ENCODE measurements around the gene APBB2. TPM values are rescaled to one million over a fixed set of nuclear protein-coding genes. Genes with fewer than 3 reads are reported as not detected.
A peak's percentile ranks its signal among the peaks of the same experiment; 100 is the strongest.

The APBB2 gene
- total RNA-seq, 2 donors from 2014 or later, result 37.3 to 75.3 TPM

GRCh38 chr4:41257257-41257901, 43.0 kb upstream of the APBB2 start:
- no peak for TF ChIP-seq CTCF (IDR thresholded peaks at IDR 0.05)
- Histone ChIP-seq H3K27ac (peak overlapping the region in 1 of 2 donors; percentile 42), H3K9me3 (no peaks in the 10 kb centered on the region), H3K4me1 (peaks cover 0 to 20% of the 10 kb centered on the region in 2 donors), H3K36me3 (no peaks in the 10 kb centered on the region), H3K27me3 (no peaks in the 10 kb centered on the region), H3K4me3 (peak overlapping the region; percentile 41 to 65)
- DNase-seq (ENCODE audit: low spot score), result no peak

GRCh38 chr4:41256740-41257256, 42.5 kb upstream of the APBB2 start, which contains the start of gene UCHL1:
Gene UCHL1 (plus strand): TSS chr4:41256928. CDS start chr4:41256977, 49 bp downstream.
- H3K27me3 ChIP-seq, result no peaks in the 10 kb centered on the region
- no peak for DNase-seq (ENCODE audit: low spot score)
- no peaks in the 10 kb centered on the region for H3K9me3 ChIP-seq
- H3K4me3 ChIP-seq, result peak within 1 kb of the TSS; percentile 41 to 65
- H3K4me1 ChIP-seq, result peaks cover 0 to 20% of the 10 kb centered on the region in 2 donors
- H3K36me3 ChIP-seq, result no peaks in the 10 kb centered on the region
- TF ChIP-seq CTCF (IDR thresholded peaks at IDR 0.05), result no peak
- H3K27ac ChIP-seq, result peak within 1 kb of the TSS in 1 of 2 donors; percentile 42

GRCh38 chr4:41256131-41256739, 41.9 kb upstream of the APBB2 start:
- no peaks in the 10 kb centered on the region for H3K27me3 ChIP-seq
- no peak for TF ChIP-seq CTCF (IDR thresholded peaks at IDR 0.05)

GRCh38 chr4:41245983-41246382, 31.6 kb upstream of the APBB2 start:
- Histone ChIP-seq H3K36me3 (no peaks in the 10 kb centered on the region), H3K4me1 (no peaks in the 10 kb centered on the region), H3K4me3 (no peak overlapping the region), H3K27ac (no peak overlapping the region), H3K9me3 (no peaks in the 10 kb centered on the region), H3K27me3 (no peaks in the 10 kb centered on the region)
- DNase-seq (ENCODE audit: low spot score), result no peak
- TF ChIP-seq CTCF (IDR thresholded peaks at IDR 0.05), result no peak

More at GRCh38 chr4:41256131-41256739, 41.9 kb upstream of the APBB2 start:
- no peaks in the 10 kb centered on the region for H3K36me3 ChIP-seq
- H3K4me3 ChIP-seq, result peak overlapping the region; percentile 41 to 65
- peaks cover 0 to 20% of the 10 kb centered on the region in 2 donors for H3K4me1 ChIP-seq
- no peak overlapping the region for H3K27ac ChIP-seq
- no peak for DNase-seq (ENCODE audit: low spot score)
- H3K9me3 ChIP-seq, result no peaks in the 10 kb centered on the region

- TF ChIP-seq CTCF (IDR thresholded peaks at IDR 0.05), result no peak
- Histone ChIP-seq H3K27me3 (no peaks in the 10 kb centered on the region), H3K9me3 (no peaks in the 10 kb centered on the region), H3K27ac (no peak overlapping the region), H3K36me3 (no peaks in the 10 kb centered on the region), H3K4me1 (no peaks in the 10 kb centered on the region), H3K4me3 (no peak overlapping the region)
- DNase-seq (ENCODE audit: low spot score), result no peak
Measured at GRCh38 chr4:41241919-41242318, 27.6 kb upstream of the APBB2 start.

All from right atrium auricular region (tissue), 2 donors.